Anterior cingulate cortex (tissue), 58 donors: ENCODE results near the gene TP53BP2.
"Not testable (repeated sequence)": the region's sequence is repeated elsewhere in the genome, so short reads cannot be mapped to it uniquely, and the experiment has no call there.

Experiments
- DNase-seq, 58 donors: peaks; one replicate each; lab custom pipeline; 2025; lab: John Stamatoyannopoulos, UW

Gene TP53BP2

DNA sequence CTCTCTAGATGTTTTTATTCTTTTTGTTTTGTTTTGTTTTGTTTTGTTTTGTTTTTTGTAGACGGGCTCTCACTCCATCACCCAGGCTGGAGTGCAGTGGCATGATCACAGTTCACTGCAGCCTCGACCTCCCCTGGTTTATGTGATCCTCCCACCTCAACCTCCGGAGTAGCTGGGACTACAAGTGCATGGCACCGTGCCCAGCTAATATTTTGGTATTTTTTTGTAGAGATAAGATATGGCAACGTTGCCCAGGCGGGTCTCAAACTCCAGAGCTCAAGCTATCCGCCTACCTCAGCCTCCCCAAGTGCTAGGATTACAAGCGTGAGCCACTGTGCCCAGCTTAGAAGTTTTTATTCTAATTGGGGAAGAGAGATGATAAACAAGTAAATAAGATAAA lies 13.3 kb upstream of the TP53BP2 start:
- no peak for DNase-seq

DNA sequence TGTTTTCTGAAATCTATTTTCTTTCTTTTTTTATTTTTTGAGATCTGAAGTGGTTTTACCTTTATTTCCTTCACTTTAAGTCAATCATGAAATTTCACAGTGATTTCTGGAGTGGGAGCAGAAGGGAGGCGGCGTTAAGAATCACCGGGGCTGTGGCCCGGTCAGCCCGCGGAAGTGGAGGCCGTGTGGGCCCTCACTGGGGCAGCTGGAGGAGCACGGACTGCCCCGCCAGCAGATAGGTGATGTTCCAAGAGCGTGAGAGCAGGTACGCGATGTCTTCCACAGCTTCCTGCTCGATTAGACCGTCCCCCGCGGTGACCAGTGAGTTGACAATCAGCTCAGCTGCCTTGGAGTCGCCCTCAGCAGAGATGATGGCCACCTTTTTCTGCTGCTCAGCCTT lies 10.6 kb upstream of the TP53BP2 start:
- DNase-seq, result no peak

DNA sequence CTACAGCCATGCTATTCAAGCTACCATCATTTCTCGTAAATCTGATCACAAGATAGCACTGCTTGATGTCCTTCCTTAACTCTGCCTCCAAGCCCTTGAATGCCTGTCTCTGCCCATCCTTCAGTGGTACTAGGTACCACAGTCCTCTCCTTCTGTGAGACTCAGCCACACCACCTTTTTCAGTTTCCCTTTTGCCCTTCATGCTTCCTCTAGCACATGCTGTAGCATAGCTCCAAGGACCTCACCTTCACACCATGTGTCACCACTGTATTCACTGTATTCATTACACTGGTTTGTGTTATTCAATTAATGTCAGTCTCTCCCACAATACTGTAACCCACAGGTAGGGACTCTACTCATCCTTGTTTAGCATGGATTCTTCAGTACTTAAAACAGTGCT lies 8.0 kb upstream of the TP53BP2 start:
- DNase-seq, result no peak

DNA sequence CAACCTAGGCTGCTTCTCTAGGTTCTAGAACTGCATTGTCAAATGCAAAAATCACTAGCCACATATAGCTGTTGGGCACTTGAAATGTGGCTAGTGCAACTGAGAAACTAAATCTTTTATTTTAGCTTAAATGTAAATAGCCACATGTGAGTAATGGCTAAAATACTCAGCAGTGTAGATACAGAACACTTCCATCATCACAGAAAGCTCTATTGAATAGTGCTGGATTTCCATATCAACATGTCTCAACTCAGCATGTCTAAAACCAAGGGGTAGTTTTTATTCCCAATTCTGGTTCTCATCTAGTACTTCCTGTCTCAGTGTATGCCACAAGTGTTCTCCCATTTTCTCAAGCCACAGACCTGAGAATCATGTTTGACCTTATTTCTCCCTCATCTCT lies 7.5 kb upstream of the TP53BP2 start:
- DNase-seq, result no peak

DNA sequence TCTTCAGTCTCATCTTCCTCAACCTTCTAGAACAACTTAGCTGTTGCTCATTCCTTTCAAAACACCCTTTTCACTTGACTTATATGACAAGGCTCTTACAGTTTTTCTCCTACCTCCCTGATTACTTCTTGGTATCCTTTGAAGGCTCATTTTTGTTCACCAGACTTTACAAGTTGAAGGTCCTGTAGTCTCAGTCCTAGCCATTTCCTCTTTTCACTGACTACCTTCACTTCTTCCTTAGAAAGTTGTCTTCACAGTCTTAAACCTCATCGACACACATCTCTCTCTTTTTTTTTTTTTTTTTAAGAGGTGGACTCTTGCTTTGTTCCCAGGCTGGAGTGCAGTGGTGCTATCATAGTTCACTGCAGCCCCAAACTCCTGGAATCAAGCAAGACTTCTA lies 6.6 kb upstream of the TP53BP2 start:
- DNase-seq, result no peak

DNA sequence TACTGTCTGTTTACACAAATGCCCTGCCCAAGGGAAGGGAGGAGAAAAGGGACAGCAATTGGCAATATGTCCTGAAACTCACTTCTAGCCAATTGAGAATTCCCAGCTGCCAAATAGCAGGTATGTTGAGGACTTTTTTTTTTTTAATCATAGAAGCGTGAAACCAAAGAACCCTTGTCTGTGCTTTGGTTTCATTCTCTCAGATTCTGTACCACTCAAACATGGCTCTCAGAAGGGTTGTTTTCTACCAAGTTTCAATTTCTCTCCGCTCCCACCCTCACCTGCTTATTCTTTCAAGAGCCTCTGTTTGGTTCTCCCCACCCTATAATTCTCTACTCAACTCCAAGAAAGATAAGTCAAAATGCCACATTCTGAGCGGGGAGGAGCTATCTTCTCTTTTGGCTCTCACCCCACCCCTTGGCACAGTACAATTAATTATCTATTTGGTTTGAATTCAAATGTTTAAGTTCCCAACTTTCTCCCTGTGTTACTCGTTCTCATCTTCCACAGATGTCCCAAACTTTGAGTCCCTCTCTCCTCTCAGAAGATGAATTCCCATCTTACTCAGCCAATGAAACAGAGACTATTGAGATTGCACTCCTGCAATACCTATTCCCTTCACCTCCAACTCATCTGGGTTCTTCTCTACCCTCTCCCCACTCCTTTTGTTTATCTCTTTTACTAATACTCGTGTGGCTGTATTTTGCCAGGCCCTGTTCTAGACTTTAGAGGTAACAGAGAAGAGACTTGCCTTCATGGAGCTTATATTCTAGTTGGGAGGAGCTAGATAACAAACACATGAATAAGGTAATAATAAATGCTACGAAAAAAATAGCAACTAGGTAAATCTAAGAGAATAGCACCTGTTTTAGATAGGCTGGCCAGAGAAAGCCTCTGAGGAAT lies 3.9 kb upstream of the TP53BP2 start:
- DNase-seq, result no peak

DNA sequence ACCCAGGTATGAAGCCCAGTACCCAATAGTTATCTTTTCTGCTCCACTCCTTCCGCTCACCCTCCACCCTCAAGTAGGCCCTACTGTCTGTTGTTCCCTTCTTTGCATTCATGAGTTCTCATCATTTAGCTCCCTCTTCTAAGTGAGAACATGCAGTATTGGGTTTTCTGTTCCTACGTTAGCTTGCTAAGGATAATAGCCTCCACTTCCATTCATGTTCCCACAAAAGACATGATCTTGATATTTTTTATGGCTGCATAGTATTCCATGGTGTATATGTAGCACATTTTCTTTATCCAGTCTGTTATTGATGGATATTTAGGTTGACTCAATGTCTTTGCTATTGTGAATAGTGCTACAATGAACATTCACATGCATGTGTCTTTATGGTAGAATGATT lies 2.8 kb upstream of the TP53BP2 start:
- DNase-seq, result no peak

DNA sequence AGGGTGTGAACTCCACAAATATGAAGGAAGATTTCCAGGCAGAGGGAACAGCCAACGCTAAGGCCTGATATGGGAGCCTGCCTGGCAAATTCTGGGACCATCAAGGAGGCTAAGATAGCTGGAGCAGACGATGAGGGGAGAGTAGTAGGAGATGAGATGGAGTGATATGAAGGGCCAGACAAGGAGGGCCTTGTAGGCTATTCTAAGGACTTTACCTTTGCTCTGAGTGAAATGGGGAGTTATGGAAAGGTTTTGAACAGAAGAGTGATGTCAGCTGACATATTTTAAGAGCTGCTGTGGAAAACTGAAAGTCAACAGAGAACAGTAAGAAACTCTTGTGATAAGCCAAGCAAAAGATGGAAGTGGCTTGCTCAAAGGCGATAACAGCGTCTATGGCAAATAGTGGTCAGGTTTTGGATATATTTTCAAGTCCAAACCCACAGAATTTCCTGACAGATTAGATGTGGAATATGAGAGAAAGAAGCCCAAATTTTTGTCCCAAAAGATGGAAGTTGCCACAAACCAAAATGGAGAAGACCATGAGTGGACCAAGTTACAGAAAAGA lies 2.1 kb upstream of the TP53BP2 start:
- no peak for DNase-seq

DNA sequence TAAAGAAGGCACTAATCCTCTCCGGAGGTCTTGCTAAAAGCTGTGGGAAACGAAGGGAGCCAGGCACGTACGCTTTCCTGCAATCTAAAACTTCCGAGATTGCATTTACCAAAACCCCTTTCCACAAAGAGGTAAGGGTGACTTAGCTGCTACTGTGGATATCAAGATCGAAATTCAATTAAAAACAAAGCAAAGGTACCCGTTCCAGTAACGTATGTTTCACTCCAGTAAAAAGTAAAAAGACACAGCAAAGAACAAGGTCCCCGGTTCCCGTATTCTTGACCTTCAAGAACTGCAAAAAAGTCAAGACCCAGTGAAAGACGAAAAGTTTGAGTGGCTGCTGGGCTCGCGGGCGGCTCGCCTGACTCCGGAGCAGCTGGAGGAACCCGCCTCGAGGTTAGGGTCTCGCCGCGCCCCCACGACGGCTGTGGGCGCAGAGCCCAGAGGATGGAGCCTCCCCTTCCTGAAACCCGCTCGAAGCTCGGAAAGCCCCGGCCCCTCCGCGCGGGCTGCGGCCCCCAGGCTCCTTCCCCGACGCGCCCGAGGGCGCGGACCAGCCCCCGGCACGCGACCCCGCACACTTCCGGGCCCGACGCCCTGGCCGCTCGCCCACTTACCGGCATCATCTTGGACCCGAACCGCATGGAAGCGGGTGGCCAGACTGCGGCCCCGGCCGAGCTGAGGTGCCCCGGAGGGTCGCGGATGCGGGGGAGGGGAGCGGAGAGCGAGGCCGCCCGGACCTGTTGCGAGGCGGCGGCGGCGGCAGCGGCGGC lies 524 bp downstream of the TP53BP2 start:
- DNase-seq, result peak in 13 of 58 donors; percentile 39 to 80 (median 62)

DNA sequence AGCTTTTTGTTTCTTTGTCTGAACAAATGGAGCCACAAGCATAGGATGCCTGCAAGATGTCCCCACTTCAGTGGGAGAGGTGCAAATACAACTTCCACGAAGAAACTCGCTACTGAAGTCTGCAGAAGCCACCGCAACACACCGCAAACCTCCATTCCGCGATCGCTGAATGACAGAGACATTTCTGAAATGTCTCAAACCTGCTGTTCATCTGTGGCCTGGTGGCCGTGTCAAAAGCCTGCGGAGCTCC lies 1.0 kb downstream of the TP53BP2 start:
- peak in 7 of 58 donors; percentile 16 to 45 (median 21) for DNase-seq

DNA sequence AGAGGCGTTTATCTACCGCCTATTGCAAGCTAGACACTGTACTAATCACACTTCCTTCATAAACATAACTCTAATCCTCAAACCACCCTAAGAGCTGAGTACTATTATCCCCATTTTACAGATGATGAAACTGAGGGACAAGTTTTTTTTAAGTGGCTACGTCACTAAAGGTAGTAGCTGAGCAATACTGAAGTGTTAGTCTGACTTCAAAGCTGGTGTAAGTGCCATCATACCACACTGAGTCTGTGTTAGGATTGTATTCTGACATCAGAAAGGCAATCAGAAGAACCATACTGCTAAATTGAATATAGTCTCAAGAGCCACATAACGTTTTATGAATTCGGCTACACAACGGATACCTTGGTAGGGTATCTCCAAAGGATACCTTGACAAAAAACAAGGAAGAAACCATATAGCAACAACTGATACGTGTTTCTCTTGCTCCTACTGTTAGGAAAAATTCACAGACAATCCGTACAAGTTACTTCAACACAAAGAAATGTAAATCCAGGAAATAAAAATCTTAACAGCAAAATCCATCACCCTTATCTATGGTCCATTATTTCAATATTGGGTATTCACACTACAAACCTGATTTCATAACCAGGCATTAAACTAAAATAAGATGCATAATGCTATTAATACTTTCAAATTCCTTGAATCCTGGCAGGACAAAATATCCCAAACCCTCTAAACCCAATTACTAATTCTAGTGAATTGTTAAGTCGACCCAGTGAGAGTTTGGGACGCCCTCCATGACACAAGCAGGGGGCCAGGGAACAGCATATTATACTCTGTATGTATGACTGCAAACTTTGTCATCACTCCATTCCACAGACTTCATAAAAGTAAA lies 1.6 kb downstream of the TP53BP2 start:
- no peak for DNase-seq

DNA sequence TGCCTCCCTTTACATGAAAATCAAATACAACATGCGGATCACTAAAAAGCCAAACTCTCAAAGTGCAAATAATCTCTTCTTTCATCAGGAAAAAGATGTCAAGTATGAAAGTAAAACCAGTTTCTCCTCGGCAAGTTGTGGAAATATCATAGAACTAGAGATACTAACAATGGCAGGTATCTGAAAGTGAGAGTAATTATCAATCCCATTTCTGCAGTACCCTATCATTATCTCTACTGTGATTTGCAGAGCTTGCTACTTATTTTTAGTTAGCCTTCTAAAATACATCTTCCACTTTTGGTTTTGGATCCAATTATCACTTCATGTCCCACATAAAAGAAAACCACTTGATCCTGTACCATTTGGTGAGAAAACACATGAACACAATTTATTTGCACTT lies 3.0 kb downstream of the TP53BP2 start:
- DNase-seq, result no peak

DNA sequence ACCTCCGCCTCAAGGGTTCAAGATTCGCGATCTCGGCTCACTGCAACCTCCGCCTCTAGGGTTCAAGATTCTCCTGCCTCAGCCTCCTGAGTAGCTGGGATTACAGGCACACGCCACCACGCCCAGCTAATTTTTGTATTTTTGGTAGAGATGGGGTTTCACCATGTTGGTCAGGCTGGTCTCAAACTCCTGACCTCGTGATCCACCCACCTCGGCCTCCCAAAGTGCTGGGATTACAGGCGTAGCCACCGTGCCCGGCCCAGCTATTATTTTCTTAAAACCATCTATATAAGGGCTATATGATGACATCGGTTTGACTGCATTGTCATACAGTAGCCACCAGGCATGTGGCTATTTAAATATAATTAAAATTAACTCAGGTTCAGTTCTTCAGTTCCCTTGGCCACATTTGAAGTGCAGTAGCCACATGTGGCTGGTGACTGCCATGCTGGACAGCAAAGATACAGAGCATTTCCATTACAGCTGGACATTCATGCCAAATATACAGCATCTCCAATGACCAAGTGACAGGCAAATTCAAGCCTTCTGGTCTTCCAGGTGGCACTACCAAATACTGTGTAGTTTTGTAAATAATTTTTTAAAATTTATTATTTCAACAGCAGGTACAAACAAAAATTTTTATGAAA lies 3.6 kb downstream of the TP53BP2 start:
- not testable (repeated sequence) for DNase-seq

DNA sequence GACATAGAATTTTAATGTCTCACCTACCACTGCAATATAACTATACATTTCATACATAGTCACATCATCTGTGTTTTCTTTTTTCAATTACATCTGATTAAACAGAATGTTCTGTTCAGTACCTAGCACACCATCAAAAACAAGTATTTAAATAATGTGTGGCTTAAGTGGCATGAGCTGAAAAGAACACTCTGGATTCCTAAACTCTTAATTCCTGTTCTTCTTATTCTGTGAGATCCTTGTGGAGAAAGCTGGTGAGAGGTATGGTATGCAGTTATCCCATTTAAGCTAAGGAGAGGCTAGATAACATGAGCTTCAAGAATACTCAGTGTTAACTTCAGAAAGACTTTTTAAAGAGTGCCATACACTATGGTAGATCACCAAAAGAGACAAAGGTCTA lies 5.5 kb downstream of the TP53BP2 start:
- DNase-seq, result no peak

DNA sequence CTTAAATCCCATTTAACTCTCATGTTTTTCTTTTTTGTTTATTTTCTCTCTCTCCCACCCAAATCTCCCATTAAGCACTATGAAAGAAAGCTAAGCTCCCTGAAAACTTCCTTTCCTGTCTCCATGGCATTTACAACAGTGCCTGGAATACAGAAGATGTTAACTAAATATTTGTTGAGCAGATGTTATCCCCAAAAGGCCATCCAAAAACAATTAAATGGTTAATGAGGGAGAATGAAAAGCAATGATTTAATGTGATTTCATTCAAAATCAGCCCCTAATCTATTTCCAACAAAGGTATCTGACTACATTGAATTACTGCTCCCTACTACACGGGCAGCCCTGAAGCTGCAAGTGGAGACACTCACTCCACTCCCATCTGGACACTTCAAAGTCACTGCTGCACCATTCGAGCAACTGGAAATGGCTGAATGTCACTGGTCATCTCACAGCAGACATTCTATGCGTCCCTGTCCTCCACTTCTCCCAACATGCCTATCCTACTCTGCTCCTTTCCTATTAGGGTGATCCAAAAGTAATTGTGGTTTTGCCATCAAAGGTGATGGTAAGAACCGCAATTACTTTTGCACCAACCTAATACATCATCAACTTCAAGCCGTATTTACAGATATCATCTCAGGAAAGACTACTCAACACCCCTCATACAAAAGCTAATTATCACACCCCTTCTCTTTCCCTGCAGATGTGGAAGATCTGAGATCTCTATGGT lies 7.5 kb downstream of the TP53BP2 start:
- no peak for DNase-seq

DNA sequence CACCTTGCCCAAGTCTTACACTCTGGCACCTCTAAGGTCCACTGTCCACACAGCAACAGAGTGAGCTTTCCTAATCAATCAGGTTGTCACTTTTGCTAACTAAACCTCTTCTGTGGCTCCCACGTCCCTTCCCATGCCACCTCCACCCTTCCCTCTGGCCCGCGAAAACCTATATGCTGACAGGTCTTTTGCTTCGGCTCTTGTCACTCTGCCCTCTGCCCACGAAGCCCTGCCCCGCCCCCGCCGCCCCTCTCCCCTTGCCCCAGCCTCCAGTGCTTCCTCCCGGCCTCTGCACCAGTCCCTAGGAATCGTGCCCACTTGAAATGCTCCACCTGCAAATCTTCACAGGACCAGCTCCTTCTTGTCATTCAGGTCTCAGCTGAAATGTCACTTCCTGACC lies 8.1 kb downstream of the TP53BP2 start:
- DNase-seq, result no peak

DNA sequence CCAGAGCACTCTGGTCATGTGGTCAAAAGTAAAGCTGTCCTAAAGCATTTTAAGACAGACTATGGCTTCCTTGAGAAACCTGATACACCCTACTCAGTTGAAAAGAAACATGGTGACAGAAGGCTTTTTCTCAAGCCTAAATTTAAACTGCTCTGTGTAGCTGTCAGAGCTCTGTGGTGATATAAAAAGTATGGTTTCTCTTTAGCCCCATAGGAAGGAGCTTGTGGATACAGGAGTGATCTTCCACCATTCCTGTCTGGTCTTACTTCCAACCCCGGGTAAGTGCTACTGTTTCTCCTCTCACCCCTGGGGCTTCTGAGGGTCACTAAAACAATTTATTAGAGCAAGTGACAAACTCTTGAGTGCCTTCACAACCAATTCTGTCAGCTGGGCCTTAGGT lies 8.5 kb downstream of the TP53BP2 start:
- DNase-seq, result no peak

DNA sequence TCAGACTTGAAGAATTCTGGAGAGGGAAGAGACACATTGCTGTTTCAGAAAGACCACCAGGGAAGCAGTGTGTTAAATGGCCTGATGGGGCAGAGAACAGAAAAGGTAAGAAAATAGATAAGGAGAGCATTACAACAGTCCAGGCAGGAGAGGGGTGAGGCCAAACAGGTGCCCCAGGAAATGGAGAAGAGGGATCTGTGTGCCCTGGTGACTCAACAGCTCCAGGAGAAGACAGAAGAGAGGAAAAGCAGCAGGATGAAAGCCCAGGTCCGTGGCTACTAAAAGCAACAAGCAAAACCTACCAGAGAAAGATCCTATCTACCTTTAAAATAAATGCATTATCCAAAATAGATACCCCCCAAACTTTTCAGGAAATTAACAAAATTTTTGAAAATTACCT lies 9.2 kb downstream of the TP53BP2 start:
- no peak for DNase-seq

DNA sequence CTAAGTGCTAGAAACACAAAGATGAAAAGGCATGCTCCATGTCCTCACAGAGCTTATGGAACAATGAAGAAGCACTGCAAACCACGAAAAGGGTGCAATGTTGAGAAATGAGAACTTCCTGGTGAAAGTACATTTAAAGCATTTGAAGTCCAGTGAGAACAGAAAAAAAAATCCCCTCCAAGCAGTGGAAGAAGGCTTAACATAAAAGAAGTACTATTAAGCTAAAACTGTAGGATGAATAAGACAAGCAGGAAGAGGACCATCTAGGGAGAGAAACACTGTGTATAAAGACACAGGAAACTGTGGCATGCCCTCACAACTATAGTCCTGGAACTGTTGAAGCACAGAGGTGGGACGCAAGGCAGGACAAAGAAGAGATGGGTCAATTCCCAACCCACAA lies 10.0 kb downstream of the TP53BP2 start:
- no peak for DNase-seq
